Measurements from ENCODE around the gene GJA10.

Gene GJA10

DNA sequence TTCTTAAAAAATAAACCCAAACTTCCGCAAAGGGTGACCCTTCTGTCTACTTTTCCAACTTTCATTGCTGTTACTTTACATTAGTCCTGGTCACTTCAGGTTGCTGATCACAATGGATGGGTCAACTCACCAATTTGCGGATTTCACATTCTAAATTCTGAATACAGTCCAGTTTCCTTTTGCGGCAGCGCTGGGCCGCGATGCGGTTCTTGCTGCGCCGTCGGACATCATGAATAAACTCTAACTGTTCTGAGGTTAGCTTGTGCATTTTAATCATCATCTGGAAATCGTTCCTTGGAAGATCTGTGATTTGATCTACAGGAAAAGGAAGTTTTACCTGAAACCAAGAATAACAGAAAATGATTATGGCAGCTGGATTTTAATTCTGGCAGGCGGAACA lies 43.7 kb downstream of the GJA10 start:
- no peak for DNase-seq (ENCODE audit: low read depth in 1 of 2, low spot score in 1 of 2)
- H3K4me3 ChIP-seq (replicated peaks; ENCODE audit: insufficient read depth, low read length), result no peak overlapping the region
- H3K27ac ChIP-seq (replicated peaks), result no peak overlapping the region
- H3K27me3 ChIP-seq (ENCODE audit: insufficient read depth, poor library complexity, severe bottlenecking), result no peaks in the 10 kb centered on the region
- TF ChIP-seq POLR2AphosphoS5 (IDR thresholded peaks at IDR 0.05; ENCODE audit: low read depth), result no peak
- TF ChIP-seq, protein P1, sequence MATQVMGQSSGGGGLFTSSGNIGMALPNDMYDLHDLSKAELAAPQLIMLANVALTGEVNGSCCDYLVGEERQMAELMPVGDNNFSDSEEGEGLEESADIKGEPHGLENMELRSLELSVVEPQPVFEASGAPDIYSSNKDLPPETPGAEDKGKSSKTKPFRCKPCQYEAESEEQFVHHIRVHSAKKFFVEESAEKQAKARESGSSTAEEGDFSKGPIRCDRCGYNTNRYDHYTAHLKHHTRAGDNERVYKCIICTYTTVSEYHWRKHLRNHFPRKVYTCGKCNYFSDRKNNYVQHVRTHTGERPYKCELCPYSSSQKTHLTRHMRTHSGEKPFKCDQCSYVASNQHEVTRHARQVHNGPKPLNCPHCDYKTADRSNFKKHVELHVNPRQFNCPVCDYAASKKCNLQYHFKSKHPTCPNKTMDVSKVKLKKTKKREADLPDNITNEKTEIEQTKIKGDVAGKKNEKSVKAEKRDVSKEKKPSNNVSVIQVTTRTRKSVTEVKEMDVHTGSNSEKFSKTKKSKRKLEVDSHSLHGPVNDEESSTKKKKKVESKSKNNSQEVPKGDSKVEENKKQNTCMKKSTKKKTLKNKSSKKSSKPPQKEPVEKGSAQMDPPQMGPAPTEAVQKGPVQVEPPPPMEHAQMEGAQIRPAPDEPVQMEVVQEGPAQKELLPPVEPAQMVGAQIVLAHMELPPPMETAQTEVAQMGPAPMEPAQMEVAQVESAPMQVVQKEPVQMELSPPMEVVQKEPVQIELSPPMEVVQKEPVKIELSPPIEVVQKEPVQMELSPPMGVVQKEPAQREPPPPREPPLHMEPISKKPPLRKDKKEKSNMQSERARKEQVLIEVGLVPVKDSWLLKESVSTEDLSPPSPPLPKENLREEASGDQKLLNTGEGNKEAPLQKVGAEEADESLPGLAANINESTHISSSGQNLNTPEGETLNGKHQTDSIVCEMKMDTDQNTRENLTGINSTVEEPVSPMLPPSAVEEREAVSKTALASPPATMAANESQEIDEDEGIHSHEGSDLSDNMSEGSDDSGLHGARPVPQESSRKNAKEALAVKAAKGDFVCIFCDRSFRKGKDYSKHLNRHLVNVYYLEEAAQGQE (IDR thresholded peaks at IDR 0.05; ENCODE audit: insufficient replicate concordance, low read depth), result no peak
- TF ChIP-seq GABPA (IDR thresholded peaks at IDR 0.05; ENCODE audit: low read depth), result no peak
- no peak for TF ChIP-seq SPI1 (IDR thresholded peaks at IDR 0.05; ENCODE audit: borderline replicate concordance, low read depth)
- TF ChIP-seq, protein P2, sequence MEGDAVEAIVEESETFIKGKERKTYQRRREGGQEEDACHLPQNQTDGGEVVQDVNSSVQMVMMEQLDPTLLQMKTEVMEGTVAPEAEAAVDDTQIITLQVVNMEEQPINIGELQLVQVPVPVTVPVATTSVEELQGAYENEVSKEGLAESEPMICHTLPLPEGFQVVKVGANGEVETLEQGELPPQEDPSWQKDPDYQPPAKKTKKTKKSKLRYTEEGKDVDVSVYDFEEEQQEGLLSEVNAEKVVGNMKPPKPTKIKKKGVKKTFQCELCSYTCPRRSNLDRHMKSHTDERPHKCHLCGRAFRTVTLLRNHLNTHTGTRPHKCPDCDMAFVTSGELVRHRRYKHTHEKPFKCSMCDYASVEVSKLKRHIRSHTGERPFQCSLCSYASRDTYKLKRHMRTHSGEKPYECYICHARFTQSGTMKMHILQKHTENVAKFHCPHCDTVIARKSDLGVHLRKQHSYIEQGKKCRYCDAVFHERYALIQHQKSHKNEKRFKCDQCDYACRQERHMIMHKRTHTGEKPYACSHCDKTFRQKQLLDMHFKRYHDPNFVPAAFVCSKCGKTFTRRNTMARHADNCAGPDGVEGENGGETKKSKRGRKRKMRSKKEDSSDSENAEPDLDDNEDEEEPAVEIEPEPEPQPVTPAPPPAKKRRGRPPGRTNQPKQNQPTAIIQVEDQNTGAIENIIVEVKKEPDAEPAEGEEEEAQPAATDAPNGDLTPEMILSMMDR (IDR thresholded peaks at IDR 0.05; ENCODE audit: insufficient read depth, low read length), result no peak

DNA sequence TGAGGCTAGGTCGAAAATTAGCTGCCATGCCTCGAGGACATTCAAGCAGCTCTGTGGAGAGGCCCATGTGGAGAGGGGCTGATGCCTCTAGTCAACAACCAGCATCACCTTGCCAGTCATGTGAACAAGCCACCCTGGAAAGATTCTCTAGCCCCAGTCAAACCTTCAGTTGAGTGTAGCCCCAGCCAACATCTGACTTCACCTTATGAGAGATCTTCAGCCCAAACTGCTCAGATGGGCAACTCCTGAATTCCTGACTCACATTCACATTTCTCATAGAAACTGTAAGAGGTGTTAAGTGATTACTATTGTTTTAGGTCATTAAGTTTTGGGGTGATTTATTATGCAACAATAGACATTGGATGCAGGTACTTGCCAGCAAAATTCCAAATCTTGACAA lies 44.9 kb downstream of the GJA10 start:
- TF ChIP-seq, protein P1 (IDR thresholded peaks at IDR 0.05; ENCODE audit: insufficient replicate concordance, low read depth), result no peak
- TF ChIP-seq GABPA (IDR thresholded peaks at IDR 0.05; ENCODE audit: low read depth), result no peak
- no peak for TF ChIP-seq SPI1 (IDR thresholded peaks at IDR 0.05; ENCODE audit: borderline replicate concordance, low read depth)
- TF ChIP-seq POLR2AphosphoS5 (IDR thresholded peaks at IDR 0.05; ENCODE audit: low read depth), result no peak
- TF ChIP-seq, protein P2 (IDR thresholded peaks at IDR 0.05; ENCODE audit: insufficient read depth, low read length), result no peak
- Histone ChIP-seq H3K4me3 (replicated peaks; ENCODE audit: insufficient read depth, low read length) (no peak overlapping the region), H3K27me3 (ENCODE audit: insufficient read depth, poor library complexity, severe bottlenecking) (no peaks in the 10 kb centered on the region), H3K27ac (replicated peaks) (no peak overlapping the region)
- no peak for DNase-seq (ENCODE audit: low read depth in 1 of 2, low spot score in 1 of 2)

DNA sequence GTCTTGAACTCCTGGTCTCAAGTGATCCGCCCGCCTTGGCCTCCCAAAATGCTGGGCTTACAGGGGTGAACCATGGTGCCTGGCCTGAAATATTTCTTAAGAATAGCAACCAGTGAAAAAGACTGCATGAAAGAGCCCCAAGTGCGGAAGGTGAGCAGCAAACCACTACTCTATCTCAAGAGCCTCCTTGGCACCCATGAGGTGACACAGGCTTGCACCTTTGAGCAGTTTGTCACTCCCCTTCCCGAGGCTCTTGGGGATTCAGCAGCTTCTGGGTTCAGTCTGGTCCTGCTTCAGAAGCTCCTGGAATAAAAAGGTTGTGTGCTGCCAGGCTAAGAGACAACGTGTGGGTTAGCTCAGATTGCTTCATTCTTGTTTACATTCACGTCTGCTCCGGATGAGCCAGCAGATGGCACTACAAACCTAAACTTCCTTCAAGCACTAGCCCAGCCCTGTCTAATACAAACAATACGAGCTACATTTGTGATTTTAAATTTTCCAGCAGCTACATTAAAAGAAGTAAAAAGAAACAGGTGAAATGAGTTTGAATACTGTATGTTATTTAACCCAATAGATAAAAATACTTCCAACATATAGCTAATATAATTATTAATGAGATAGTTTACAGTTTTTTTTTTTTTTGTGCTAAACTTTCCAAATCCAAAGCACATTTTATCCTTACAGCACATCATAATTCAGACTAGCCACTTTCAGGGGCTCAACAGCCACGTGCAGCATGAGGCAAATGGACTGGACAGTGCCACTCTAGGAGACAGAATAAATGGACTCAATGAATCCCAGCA lies 46.2 kb downstream of the GJA10 start:
- Histone ChIP-seq H3K4me3 (replicated peaks; ENCODE audit: insufficient read depth, low read length) (no peak overlapping the region), H3K27me3 (ENCODE audit: insufficient read depth, poor library complexity, severe bottlenecking) (no peaks in the 10 kb centered on the region), H3K27ac (replicated peaks) (no peak overlapping the region)
- TF ChIP-seq GABPA (IDR thresholded peaks at IDR 0.05; ENCODE audit: low read depth), result no peak
- TF ChIP-seq, protein P2 (IDR thresholded peaks at IDR 0.05; ENCODE audit: insufficient read depth, low read length), result peak; percentile 62
- DNase-seq (ENCODE audit: low read depth in 1 of 2, low spot score in 1 of 2), result peak; percentile 37 to 71

Data from HL-60 (cell line).